ENCODE measurements around the gene TLL1. TPM values are rescaled to one million over a fixed set of nuclear protein-coding genes. Genes with fewer than 3 reads are reported as not detected.

TLL1 gene
- total RNA-seq, 1 experiment from 2014 or later = 0.31 TPM

DNA sequence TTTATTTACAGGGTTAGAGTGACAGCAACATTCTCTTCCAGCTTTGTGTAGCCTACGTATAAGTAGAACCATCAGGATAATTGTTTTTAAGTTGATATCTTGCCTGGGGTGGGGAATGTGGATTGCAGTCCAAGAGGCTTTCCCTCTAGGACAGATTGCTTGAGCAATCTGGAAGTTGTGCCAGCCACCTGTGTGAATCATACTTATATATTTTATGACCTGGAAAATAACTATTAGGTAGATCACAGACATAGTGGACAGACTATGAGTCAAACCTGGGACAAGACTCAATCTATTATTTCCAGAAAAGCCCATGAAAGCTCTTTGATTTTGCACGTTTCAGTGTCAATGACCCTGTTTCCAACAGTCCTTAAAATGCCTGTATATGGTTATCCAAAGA lies 98.9 kb downstream of the TLL1 start:
- Histone ChIP-seq H3K27me3 (ENCODE audit: control insufficient read depth, insufficient read depth, low read length) (no peaks in the 10 kb centered on the region), H3K4me3 (ENCODE audit: insufficient read depth, low read depth, low read length) (no peak overlapping the region), H3K36me3 (replicated peaks; ENCODE audit: control insufficient read depth, insufficient read depth, low read length) (no peaks in the 10 kb centered on the region)
- DNase-seq = no peak

DNA sequence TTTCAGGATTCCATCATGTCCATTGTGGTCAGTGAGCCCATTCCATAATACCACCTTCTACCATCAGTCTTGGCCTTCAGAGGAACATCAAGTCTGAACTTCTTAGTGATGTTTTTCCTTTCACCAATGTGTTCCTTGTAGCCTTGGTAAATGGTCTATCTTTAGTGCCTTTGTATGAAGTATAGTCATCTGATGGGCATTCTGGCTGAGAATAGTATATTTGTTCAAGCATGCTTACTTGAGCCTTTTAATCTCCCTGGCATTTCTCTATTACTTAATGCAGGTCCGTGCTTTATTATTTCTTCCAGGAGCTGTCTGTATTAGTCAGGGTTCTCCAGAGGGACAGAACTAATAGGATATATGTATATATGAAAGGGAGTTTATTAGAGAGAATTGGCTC lies 99.7 kb downstream of the TLL1 start:
- Histone ChIP-seq H3K36me3 (replicated peaks; ENCODE audit: control insufficient read depth, insufficient read depth, low read length) (no peaks in the 10 kb centered on the region), H3K4me3 (ENCODE audit: insufficient read depth, low read depth, low read length) (no peak overlapping the region), H3K27me3 (ENCODE audit: control insufficient read depth, insufficient read depth, low read length) (no peaks in the 10 kb centered on the region)
- no peak for DNase-seq

DNA sequence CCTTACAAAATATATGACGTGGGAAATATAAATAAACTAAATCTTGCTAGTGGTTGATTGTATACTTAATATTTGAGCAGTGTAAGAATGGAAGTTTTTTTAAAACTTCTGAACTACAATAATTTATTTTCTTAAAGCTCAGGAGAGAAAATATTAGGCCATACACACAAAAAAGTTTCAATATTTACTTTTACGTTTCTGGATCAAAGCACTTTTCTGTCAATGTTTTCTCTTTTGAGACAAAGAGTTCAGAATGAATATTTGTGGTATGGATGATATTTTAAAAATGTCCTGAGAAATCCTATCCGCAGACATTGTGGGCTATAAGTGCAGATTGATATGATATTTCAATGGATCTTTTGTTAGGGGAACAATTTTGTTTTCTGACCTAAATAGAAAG lies 109.9 kb downstream of the TLL1 start:
- no peaks in the 10 kb centered on the region for H3K36me3 ChIP-seq (replicated peaks; ENCODE audit: control insufficient read depth, insufficient read depth, low read length)
- no peak overlapping the region for H3K4me3 ChIP-seq (ENCODE audit: insufficient read depth, low read depth, low read length)
- H3K27me3 ChIP-seq (ENCODE audit: control insufficient read depth, insufficient read depth, low read length) = no peaks in the 10 kb centered on the region
- no peak for DNase-seq

DNA sequence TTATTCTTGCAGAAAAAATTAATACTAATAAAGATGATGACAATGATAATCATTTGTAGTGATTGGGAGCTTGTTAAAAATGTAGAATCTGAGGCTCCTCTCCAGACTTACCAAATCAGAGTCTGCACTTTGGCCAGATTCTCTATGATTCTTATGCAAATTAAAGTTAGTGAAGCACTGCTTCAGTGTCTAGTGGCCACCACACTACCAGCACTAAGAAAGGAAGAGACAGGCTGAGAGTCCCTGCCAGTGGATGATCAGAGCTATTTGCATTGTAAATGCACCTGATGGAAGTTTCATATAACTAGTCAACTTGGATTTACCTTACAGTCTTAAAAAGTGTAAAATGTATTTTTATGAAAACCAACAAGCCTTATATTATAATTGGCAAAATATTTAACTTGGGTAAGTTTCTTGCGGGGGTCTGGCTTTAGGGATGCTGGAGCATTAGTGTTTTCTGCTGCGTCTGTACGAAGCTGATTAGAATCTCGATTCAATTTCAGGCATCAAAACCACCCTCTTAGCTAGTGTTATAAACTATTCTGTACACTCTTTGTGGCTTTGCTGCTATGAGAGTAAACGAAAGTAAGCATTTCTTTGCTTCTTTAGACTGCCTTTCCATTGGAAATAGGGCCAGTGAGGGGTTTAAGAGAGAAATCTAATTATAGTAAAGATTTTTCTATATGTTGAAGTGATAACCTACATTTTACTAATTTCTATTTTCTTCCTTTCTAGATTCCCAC lies 114.1 kb downstream of the TLL1 start:
- no peaks in the 10 kb centered on the region for H3K27me3 ChIP-seq (ENCODE audit: control insufficient read depth, insufficient read depth, low read length)
- peak; percentile 10 for DNase-seq
- H3K36me3 ChIP-seq (replicated peaks; ENCODE audit: control insufficient read depth, insufficient read depth, low read length) = no peaks in the 10 kb centered on the region
- H3K4me3 ChIP-seq (ENCODE audit: insufficient read depth, low read depth, low read length) = no peak overlapping the region

DNA sequence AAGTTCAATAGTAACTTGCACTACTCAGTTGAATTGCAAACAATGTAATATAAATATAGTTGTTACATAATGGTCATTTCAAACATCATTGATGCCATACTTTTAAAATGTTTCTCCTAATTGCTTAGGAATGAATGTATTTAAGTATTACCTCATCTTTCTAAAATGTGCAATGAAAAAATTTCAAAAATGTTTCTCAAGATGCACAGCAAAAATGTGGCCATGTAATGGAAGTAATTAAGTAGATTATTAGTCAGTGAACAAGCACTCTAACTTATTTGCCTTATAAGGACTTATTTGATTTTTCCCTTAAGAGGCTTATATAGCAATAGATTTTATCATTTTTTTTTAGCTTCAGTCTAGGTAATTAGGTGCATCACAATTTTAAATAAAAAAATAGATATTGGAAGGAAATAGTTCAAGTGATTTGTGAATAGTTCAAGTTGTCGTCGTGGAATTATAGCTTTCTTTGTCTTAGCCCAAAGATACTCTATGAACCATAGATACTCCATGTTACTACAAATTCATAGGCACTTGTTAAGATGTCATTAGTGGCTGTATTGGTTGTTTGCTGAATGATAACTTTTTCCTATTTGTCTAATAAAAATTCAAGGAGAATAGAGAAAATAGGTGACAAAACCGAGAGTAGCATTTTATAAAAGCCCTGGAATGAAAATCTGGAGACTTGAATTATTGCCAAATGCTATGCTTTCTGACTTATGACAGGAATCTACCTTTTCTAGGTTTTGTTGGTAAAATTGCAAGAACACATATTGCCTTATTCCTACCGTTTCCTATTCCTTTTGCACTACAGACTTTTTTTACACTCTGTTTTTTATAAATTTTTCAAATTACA lies 118.5 kb downstream of the TLL1 start:
- Histone ChIP-seq H3K36me3 (replicated peaks; ENCODE audit: control insufficient read depth, insufficient read depth, low read length) (no peaks in the 10 kb centered on the region), H3K4me3 (ENCODE audit: insufficient read depth, low read depth, low read length) (no peak overlapping the region), H3K27me3 (ENCODE audit: control insufficient read depth, insufficient read depth, low read length) (no peaks in the 10 kb centered on the region)
- DNase-seq = no peak

DNA sequence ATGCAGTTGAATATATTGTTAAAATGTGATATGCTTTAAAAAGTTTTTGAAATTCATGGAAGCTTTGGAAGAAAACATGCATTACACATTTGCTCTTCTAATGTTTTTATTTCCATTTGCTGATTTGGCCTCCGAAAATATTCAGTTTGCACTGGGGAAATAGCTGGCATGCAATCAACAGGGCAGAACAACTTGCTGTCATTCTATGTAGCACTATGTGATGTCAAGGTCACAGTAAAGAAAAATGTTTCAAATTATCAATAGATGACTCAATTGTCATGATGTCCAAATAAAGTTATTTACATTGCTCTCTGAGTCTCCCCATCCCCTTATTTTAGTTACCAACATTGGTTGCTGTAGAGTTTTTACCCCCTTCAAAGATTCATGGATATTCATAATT lies 119.2 kb downstream of the TLL1 start:
- no peak for DNase-seq
- Histone ChIP-seq H3K27me3 (ENCODE audit: control insufficient read depth, insufficient read depth, low read length) (no peaks in the 10 kb centered on the region), H3K36me3 (replicated peaks; ENCODE audit: control insufficient read depth, insufficient read depth, low read length) (no peaks in the 10 kb centered on the region), H3K4me3 (ENCODE audit: insufficient read depth, low read depth, low read length) (no peak overlapping the region)

DNA sequence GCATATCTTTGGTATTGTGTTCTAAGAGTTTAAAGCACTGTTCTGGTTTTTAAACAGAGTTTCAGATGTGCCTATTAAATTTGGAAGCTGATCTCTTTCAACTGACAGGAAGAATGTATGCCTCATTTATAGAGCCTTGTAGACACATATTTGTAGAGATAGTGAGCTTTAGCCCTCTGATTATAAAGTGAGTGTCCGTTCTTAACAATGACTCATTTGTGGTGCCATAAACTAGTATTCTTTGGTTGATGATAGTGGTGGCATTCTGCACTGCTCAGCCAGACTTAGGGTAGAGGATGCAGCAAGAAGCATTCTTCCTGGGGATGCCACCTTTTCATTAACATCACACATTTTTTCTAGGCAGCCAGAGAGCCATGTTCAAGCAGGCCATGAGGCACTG lies 121.7 kb downstream of the TLL1 start:
- Histone ChIP-seq H3K36me3 (replicated peaks; ENCODE audit: control insufficient read depth, insufficient read depth, low read length) (no peaks in the 10 kb centered on the region), H3K4me3 (ENCODE audit: insufficient read depth, low read depth, low read length) (no peak overlapping the region), H3K27me3 (ENCODE audit: control insufficient read depth, insufficient read depth, low read length) (no peaks in the 10 kb centered on the region)
- no peak for DNase-seq

DNA sequence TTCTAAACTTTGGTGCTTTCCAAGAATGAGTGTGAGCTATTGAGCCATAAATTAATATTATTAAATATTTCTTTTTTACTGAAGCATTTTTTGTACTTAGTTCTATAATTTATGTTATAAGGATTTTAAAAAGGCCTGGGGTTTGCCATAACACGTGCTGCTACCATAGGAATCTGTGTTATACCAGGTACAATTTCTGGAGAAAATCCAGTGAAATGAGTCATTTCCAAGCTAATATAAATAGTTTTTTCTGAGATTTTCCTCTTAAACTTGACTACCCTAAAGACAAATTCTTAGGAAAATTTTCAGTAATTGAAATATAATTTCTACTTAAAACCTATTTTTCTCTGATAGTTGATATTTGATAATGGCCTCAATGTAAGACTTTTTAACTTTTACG lies 130.8 kb downstream of the TLL1 start:
- Histone ChIP-seq H3K27me3 (ENCODE audit: control insufficient read depth, insufficient read depth, low read length) (no peaks in the 10 kb centered on the region), H3K36me3 (replicated peaks; ENCODE audit: control insufficient read depth, insufficient read depth, low read length) (no peaks in the 10 kb centered on the region), H3K4me3 (ENCODE audit: insufficient read depth, low read depth, low read length) (no peak overlapping the region)
- DNase-seq = no peak

DNA sequence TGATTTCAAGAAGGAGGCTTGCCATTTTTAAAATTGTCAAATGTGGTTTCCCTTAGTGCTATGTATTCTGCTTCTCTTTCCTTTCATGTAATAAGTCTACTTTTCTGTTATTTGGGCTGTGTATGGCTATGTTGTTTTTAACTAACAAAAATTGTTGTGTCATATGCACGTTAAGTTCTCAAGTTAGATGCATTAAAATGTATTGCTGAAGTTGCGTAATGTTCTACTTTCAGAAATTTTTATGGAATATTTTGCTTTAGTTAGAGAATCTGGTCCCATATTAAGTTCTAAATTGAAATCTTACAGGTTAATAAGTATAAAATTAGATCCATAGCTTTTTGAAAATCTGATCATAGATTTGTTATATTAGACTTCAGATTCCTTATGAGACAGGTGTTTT lies 133.2 kb downstream of the TLL1 start:
- no peaks in the 10 kb centered on the region for H3K27me3 ChIP-seq (ENCODE audit: control insufficient read depth, insufficient read depth, low read length)
- no peak for DNase-seq
- no peak overlapping the region for H3K4me3 ChIP-seq (ENCODE audit: insufficient read depth, low read depth, low read length)
- H3K36me3 ChIP-seq (replicated peaks; ENCODE audit: control insufficient read depth, insufficient read depth, low read length) = no peaks in the 10 kb centered on the region

DNA sequence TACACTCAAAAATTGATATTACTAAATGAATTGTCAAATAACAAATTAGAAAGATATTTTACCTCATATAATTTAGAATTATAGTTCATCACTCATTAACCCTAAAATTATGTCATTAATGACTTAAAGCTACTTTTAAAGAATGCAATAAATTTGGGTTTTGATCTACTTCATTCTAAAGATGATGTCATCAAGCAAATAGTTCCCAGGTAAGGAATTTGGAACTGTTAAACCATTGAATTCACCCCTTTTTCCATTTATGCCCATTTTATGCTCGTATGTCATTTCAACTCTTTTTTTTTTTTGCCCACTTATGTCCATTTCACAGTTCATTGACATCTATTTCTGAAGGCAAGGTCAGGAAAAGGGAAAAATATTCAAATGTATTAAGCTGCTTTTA lies 135.5 kb downstream of the TLL1 start:
- Histone ChIP-seq H3K27me3 (ENCODE audit: control insufficient read depth, insufficient read depth, low read length) (no peaks in the 10 kb centered on the region), H3K4me3 (ENCODE audit: insufficient read depth, low read depth, low read length) (no peak overlapping the region), H3K36me3 (replicated peaks; ENCODE audit: control insufficient read depth, insufficient read depth, low read length) (no peaks in the 10 kb centered on the region)
- no peak for DNase-seq

DNA sequence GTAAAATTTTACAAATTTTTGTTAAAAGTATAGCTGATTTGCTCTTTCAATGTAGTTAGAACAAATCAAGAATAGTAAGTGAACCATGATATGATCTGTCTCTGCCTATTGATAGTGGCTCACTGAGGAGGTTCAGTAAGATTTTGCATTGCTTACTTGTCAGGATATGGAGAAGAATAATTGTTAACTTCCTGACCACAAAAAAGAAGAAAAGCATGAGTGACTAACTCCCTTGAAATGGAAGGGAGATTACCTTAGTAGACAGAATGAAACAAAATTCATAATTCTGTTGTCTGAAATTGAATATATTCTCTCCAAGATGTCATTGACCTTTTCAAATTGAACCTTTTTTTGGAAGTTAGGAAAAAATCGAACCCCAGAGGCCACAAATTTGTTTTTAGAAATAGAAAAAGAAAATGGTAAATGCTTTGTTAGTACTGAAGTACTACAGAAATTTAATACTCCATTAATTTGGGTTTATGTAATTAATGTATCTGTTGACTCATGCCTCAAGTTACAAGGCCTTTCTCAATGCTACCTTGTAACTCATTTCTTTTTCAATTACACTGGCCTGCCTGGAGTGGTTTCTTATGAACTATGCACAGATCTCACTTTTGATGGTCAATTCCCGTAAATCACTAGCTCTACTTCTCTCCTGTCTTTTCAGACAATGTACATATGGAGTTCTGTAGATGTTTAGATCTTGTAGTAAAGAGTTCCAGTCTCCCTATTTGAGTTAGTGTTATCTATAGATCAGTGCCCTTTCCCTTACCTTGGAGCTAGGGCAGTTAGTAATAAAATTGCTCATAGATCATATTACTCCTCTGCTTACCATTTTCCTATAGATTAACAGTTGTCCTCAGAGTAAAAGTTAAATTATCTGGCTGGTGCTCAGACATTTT lies 139.3 kb downstream of the TLL1 start:
- DNase-seq = no peak
- H3K27me3 ChIP-seq (ENCODE audit: control insufficient read depth, insufficient read depth, low read length) = no peaks in the 10 kb centered on the region
- no peak overlapping the region for H3K4me3 ChIP-seq (ENCODE audit: insufficient read depth, low read depth, low read length)
- H3K36me3 ChIP-seq (replicated peaks; ENCODE audit: control insufficient read depth, insufficient read depth, low read length) = no peaks in the 10 kb centered on the region

DNA sequence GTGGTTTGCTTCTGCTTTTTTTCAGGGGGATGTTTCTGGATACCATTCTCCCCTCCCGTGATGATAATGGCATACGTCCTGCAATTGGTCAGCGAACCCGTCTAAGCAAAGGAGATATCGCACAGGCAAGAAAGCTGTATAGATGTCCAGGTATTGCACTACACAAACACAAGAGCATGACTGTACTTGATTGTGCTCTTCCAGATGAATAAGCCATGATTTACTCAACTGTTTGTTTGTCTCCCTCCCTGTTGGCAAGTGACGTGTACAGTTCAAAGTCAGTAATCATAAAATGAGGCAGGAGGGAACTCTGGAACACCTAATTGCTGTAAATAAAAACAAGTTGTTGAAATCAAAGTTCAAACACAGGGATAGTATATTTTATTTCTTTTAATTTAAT lies 141.4 kb downstream of the TLL1 start:
- H3K36me3 ChIP-seq (replicated peaks; ENCODE audit: control insufficient read depth, insufficient read depth, low read length) = no peaks in the 10 kb centered on the region
- H3K27me3 ChIP-seq (ENCODE audit: control insufficient read depth, insufficient read depth, low read length) = no peaks in the 10 kb centered on the region
- no peak for DNase-seq
- H3K4me3 ChIP-seq (ENCODE audit: insufficient read depth, low read depth, low read length) = no peak overlapping the region

DNA sequence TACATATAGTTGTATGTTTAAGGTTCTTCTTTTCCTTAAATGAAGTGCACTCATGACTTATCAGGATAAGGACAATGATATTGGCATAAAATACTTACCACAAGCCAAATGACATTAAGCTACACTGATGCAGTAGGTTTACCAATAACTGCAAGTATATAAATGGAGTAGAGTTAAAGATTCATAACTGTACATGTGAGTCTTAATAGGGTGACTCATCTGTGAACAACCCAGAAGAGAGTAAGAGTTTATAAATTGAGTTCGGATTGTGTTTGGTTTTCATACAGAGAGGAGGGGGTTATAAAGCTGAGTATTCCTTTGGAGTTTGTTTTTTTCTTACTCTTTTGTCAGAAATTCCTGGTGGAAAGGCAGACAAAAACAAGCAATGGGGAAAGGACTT lies 144.8 kb downstream of the TLL1 start:
- DNase-seq = no peak
- no peaks in the 10 kb centered on the region for H3K36me3 ChIP-seq (replicated peaks; ENCODE audit: control insufficient read depth, insufficient read depth, low read length)
- no peaks in the 10 kb centered on the region for H3K27me3 ChIP-seq (ENCODE audit: control insufficient read depth, insufficient read depth, low read length)
- no peak overlapping the region for H3K4me3 ChIP-seq (ENCODE audit: insufficient read depth, low read depth, low read length)

DNA sequence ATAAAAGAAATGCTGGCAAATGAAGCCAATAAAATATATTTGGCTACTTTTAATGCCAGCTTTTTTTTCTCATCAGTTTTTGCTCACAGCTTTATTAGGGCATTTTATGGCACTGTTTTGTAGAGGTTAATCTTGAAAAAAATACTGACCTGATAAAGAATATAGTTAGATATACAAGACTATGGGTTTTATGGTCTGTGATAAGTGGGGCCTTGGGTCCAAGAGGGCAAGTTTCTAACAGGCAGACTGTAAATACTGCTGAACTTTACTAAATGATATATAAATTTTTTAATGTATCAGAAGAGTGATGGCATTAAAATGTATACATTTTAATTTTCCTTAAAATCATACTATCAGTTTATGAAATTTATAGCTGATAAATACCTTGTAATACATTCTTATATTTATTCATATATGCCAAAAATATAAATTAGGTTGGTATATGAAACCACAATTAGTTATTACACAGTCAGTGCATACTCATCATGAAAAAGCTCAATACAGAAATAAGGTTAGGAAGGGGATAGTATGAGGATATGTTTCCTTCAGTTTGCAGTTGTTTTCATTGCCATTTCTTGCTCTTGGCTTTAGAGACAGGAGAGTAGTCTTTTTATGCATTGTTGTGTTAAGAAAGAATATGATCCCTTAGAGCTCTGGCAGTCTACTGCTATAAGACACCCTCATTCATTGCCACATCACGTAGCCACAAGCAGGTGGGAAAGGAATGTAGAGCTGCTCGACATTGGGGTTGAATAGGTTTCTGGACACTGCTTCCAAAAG lies 146.6 kb downstream of the TLL1 start:
- no peak overlapping the region for H3K4me3 ChIP-seq (ENCODE audit: insufficient read depth, low read depth, low read length)
- no peak for DNase-seq
- H3K27me3 ChIP-seq (ENCODE audit: control insufficient read depth, insufficient read depth, low read length) = no peaks in the 10 kb centered on the region
- no peaks in the 10 kb centered on the region for H3K36me3 ChIP-seq (replicated peaks; ENCODE audit: control insufficient read depth, insufficient read depth, low read length)

All from H7 (cell line).